ENCODE measurements around the gene SLC25A24. TPM values are rescaled to one million over a fixed set of nuclear protein-coding genes. Genes with fewer than 3 reads are reported as not detected.

SLC25A24 gene
- total and polyA plus RNA-seq, 2 donors from 2014 or later = 8.9 to 30.2 TPM

GRCh38 chr1:108158893-108159453, 41.2 kb downstream of the SLC25A24 start:
- Histone ChIP-seq H3K9me3 (ENCODE audit: control insufficient read depth in 2 of 3, insufficient read depth in 1 of 3, low read length in 3 of 3) (no peaks in the 10 kb centered on the region), H3K27me3 (ENCODE audit: control insufficient read depth, insufficient read depth, low read length) (no peaks in the 10 kb centered on the region), H3K36me3 (ENCODE audit: control insufficient read depth in 2 of 3, insufficient read depth in 3 of 3, low read length in 3 of 3) (peaks cover 0 to 12% (median 8%) of the 10 kb centered on the region in 3 donors), H3K27ac (ENCODE audit: low read depth in 2 of 2, low read length in 2 of 2) (no peak overlapping the region), H3K9ac (ENCODE audit: low read length in 3 of 3) (no peak overlapping the region), H3K4me3 (ENCODE audit: low read length in 3 of 3) (no peak overlapping the region), H3K4me1 (ENCODE audit: control insufficient read depth in 2 of 3, insufficient read depth in 2 of 3, low read depth in 1 of 3, low read length in 3 of 3) (no peaks in the 10 kb centered on the region)
- DNase-seq (no peak), FAIRE-seq (no peak)
- intact Hi-C loops (cut with DNase I) = no loop called here
- no peak for TF ChIP-seq CTCF (IDR thresholded peaks at IDR 0.05; ENCODE audit: borderline replicate concordance, extremely low read depth, insufficient read depth)

- H3K4me1 ChIP-seq (ENCODE audit: control insufficient read depth in 2 of 3, insufficient read depth in 2 of 3, low read depth in 1 of 3, low read length in 3 of 3) = no peaks in the 10 kb centered on the region
- no peaks in the 10 kb centered on the region for H3K27me3 ChIP-seq (ENCODE audit: control insufficient read depth, insufficient read depth, low read length)
- H3K9ac ChIP-seq (ENCODE audit: low read length in 3 of 3) = no peak overlapping the region
- no peak for TF ChIP-seq CTCF (IDR thresholded peaks at IDR 0.05; ENCODE audit: borderline replicate concordance, extremely low read depth, insufficient read depth)
- H3K27ac ChIP-seq (ENCODE audit: low read depth in 2 of 2, low read length in 2 of 2) = no peak overlapping the region
- intact Hi-C loops (cut with DNase I) = no loop called here
- DNase-seq (no peak), FAIRE-seq (no peak)
- H3K9me3 ChIP-seq (ENCODE audit: control insufficient read depth in 2 of 3, insufficient read depth in 1 of 3, low read length in 3 of 3) = peaks cover 0 to 2% (median 0%) of the 10 kb centered on the region in 3 donors
- H3K4me3 ChIP-seq (ENCODE audit: low read length in 3 of 3) = no peak overlapping the region
- peaks cover 5 to 25% (median 15%) of the 10 kb centered on the region in 3 donors for H3K36me3 ChIP-seq (ENCODE audit: control insufficient read depth in 2 of 3, insufficient read depth in 3 of 3, low read length in 3 of 3)
These were observed 45.8 kb downstream of the SLC25A24 start for GRCh38 chr1:108154314-108154713.

GRCh38 chr1:108152782-108153222, 47.3 kb downstream of the SLC25A24 start:
- DNase-seq (no peak), FAIRE-seq (no peak)
- H3K4me1 ChIP-seq (ENCODE audit: control insufficient read depth in 2 of 3, insufficient read depth in 2 of 3, low read depth in 1 of 3, low read length in 3 of 3) = no peaks in the 10 kb centered on the region
- H3K36me3 ChIP-seq (ENCODE audit: control insufficient read depth in 2 of 3, insufficient read depth in 3 of 3, low read length in 3 of 3) = peaks cover 12 to 26% (median 23%) of the 10 kb centered on the region in 3 donors
- intact Hi-C loops (cut with DNase I) = no loop called here
- no peak overlapping the region for H3K9ac ChIP-seq (ENCODE audit: low read length in 3 of 3)
- peaks cover 0 to 2% (median 0%) of the 10 kb centered on the region in 3 donors for H3K9me3 ChIP-seq (ENCODE audit: control insufficient read depth in 2 of 3, insufficient read depth in 1 of 3, low read length in 3 of 3)
- no peaks in the 10 kb centered on the region for H3K27me3 ChIP-seq (ENCODE audit: control insufficient read depth, insufficient read depth, low read length)
- TF ChIP-seq CTCF (IDR thresholded peaks at IDR 0.05; ENCODE audit: borderline replicate concordance, extremely low read depth, insufficient read depth) = no peak
- H3K4me3 ChIP-seq (ENCODE audit: low read length in 3 of 3) = no peak overlapping the region
- no peak overlapping the region for H3K27ac ChIP-seq (ENCODE audit: low read depth in 2 of 2, low read length in 2 of 2)

GRCh38 chr1:108151548-108151947, 48.6 kb downstream of the SLC25A24 start:
- Histone ChIP-seq H3K27me3 (ENCODE audit: control insufficient read depth, insufficient read depth, low read length) (no peaks in the 10 kb centered on the region), H3K4me3 (ENCODE audit: low read length in 3 of 3) (no peak overlapping the region), H3K4me1 (ENCODE audit: control insufficient read depth in 2 of 3, insufficient read depth in 2 of 3, low read depth in 1 of 3, low read length in 3 of 3) (no peaks in the 10 kb centered on the region), H3K27ac (ENCODE audit: low read depth in 2 of 2, low read length in 2 of 2) (no peak overlapping the region), H3K36me3 (ENCODE audit: control insufficient read depth in 2 of 3, insufficient read depth in 3 of 3, low read length in 3 of 3) (peaks cover 14 to 29% (median 20%) of the 10 kb centered on the region in 3 donors), H3K9me3 (ENCODE audit: control insufficient read depth in 2 of 3, insufficient read depth in 1 of 3, low read length in 3 of 3) (peaks cover 0 to 2% (median 0%) of the 10 kb centered on the region in 3 donors), H3K9ac (ENCODE audit: low read length in 3 of 3) (no peak overlapping the region)
- no peak for TF ChIP-seq CTCF (IDR thresholded peaks at IDR 0.05; ENCODE audit: borderline replicate concordance, extremely low read depth, insufficient read depth)
- intact Hi-C loops (cut with DNase I) = no loop called here
- DNase-seq = no peak
- FAIRE-seq = no peak
